ENCODE results near the gene XRCC6.

The XRCC6 gene

DNA sequence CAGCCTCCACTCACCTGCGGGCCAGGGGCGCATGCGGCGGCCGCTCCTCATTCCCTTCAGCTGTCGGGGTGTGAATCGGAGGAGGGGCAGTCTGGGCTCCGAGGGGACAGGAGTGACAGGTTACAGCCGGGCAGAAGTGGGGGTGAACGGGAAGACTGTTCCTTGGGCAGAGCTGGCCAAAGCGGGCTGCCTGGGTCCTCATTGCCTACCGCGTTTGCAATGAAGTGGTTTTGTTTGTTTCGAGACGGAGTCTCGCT lies 78.9 kb downstream of the XRCC6 start:
- in situ Hi-C loops (cut with HindIII; ENCODE audit: low pct_ligation_motif_present, low pct_unique_long_range_greater_than_20kb, low sequenced_read_pairs): no loop called here

DNA sequence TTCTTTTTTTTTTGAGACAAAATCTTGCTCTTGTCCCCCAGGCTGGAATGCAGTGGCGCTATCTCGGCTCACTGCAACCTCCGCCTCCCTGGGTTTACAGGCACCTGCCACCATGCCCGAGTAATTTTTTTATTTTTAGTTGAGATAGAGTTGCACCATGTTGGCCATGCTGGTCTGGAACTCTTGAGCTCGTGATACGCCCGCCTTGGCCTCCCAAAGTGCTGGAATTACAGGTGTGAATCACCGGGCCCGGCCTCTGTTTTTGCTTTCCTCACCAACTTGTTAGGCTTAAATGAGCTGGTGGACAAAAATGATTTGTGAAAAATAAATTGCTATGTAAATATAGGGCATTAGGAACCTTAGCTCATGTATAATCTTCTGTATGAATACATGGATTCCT lies 81.7 kb downstream of the XRCC6 start:
- in situ Hi-C loops (cut with HindIII; ENCODE audit: low pct_ligation_motif_present, low pct_unique_long_range_greater_than_20kb, low sequenced_read_pairs): no loop called here

More for the DNA sequence above, 78.9 kb downstream of the XRCC6 start:
- DNase-seq: no peak

DNA sequence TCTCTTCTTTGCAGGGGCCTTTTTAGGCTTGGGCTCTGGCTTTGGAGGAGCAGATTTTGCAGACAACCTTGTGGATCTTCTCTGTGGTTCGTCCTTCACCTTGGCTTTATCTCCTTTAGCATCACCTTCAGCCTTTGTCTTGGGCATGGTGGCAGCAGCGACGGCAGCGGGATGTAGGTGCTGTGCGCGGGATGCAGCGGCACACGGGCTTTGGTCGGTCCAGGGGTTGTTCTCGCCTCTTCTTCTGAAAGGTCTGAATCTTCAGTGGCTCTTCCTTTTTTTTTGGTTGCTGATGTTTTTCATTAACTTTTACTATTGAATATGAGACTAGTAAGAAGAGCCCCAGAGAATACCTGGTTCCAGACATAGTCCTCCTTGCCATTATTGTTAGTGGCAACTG lies 88.2 kb downstream of the XRCC6 start:
- in situ Hi-C loops (cut with HindIII; ENCODE audit: low pct_ligation_motif_present, low pct_unique_long_range_greater_than_20kb, low sequenced_read_pairs): no loop called here
- no peak for DNase-seq

More for the DNA sequence above, 81.7 kb downstream of the XRCC6 start:
- no peak for DNase-seq

DNA sequence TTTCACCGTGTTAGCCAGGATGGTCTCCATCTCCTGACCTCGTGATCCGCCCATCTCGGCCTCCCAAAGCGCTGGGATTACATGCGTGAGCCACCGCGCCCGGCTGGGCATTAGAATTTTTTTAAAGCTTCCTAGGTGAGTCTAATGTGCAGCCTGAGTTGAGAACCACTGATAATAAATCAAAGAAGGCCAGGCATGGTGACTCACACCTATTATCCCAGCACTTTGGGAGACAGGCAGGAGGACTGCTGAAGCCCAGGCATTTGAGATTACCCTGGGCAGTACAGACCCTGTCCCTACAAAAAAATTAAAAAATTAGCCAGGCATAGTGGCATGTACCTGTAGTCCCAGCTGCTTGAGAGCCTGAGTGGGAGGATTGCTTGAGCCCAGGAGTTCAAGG lies 91.9 kb downstream of the XRCC6 start:
- peak; percentile 19 for DNase-seq

More for the DNA sequence above, 91.9 kb downstream of the XRCC6 start:
- in situ Hi-C loops (cut with HindIII; ENCODE audit: low pct_ligation_motif_present, low pct_unique_long_range_greater_than_20kb, low sequenced_read_pairs): no loop called here
